Mucosa of descending colon (tissue), 3 donors: ENCODE measurements around the gene ANO4. TPM values are rescaled to one million over a fixed set of nuclear protein-coding genes. Genes with fewer than 3 reads are reported as not detected.
"Not testable (repeated sequence)": the region's sequence is repeated elsewhere in the genome, so short reads cannot be mapped to it uniquely, and the experiment has no call there.

Experiments used
- ATAC-seq: fragments of 200-7000 bp; cut with Tn5 transposase; one replicate; pipeline ENCODE4 v1.9.1; 2020; ENCODE audit warnings: mild to moderate bottlenecking, moderate library complexity
- DNase-seq, 3 donors: peaks; one replicate each; pipeline ENCODE4 v3.0.0-alpha.2; 2020
- H3K36me3 ChIP-seq: fragments of 200-600 bp; one replicate; pipeline ENCODE4 v1.8.0; 2021; ENCODE audit warnings: low read depth, mild to moderate bottlenecking
- H3K4me1 ChIP-seq: fragments of 200-600 bp; one replicate; pipeline ENCODE4 v1.8.0; 2021; ENCODE audit warnings: low read depth, mild to moderate bottlenecking
- H3K4me3 ChIP-seq: fragments of 200-600 bp; one replicate; pipeline ENCODE4 v1.8.0; 2021; ENCODE audit warnings: mild to moderate bottlenecking
- H3K9me3 ChIP-seq: fragments of 200-600 bp; one replicate; pipeline ENCODE4 v1.8.0; 2021; ENCODE audit warnings: mild to moderate bottlenecking
- intact Hi-C, 2 donors: fragments of 100-400 bp; cut with DNase I in 1 of 2; cut with micrococcal nuclease in 1 of 2; formaldehyde crosslinking; loops; one replicate each; pipeline versions ENCODE4 v1.11.0 to v1.11.1; 2022; cut with DNase I, micrococcal nuclease
- total RNA-seq, 3 donors: library from RNA; stranded (reverse); fragmentation: NEBNext Ultra II Directional in 2 of 3; extraction: Animal tissue kit (Norgen Biotek cat#: 25700) in 2 of 3; gene quantifications; one replicate each; pipeline versions ENCODE4 v1.2.1 to v1.2.4, GENCODE V29; 2021 to 2023
- TF ChIP-seq, protein P1 (sequence below): fragments of 200-600 bp; IDR thresholded peaks from one replicate; pipeline ENCODE4 v1.8.0; 2022; ENCODE audit warnings: antibody characterized with exemption, mild to moderate bottlenecking
- donor health status: DM: no; HTN: no; CAD: no; lungs with moderate emphysema.
- donor health status: DM: no; HTN: no; CAD: no.
- donor health status: DM: no; HTN: yes; CAD: no.

Gene ANO4
- total RNA-seq, 3 donors from 2014 or later: 0.13 to 1.9 (median 0.14) TPM

DNA sequence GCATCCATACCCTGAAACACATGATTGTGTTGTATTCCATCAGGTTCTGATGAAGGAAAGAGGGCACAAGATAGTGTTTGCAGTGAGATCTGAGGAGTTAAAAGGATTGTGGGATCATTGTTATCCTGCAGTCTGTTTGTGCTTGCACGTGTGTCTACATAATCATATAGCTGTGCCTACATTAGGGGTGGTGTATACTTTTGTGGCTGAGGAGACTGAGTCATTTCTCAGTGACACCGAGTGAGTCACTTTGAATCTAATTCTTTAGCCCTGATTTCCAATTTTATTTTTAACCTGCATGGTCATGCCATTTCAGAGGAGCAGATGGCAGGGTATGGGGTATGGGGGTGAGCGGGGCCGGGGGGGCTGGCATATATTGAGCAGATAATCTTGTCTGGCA, 133.2 kb downstream of the ANO4 start:
- no peak for ATAC-seq
- H3K9me3 ChIP-seq: no peaks in the 10 kb centered on the region

DNA sequence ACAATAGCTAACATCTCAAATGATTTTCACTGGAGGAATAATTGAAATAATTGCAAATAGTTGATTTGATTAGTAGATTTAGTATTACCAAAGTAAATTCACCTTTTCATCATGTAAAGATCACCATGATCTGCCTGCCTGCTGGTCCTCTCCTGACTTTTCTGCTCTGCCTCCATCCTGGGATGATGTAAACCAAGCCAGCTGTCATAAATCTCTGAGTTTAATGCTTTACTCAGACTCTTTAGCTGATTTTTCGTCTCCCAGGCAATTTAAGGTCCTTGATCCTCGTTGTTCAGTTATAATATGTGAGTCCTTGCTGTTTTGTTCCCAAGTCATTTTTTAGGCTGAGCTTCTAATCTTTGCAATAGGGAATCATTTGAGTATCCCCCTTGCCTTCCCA, 138.0 kb downstream of the ANO4 start:
- TF ChIP-seq, protein P1, sequence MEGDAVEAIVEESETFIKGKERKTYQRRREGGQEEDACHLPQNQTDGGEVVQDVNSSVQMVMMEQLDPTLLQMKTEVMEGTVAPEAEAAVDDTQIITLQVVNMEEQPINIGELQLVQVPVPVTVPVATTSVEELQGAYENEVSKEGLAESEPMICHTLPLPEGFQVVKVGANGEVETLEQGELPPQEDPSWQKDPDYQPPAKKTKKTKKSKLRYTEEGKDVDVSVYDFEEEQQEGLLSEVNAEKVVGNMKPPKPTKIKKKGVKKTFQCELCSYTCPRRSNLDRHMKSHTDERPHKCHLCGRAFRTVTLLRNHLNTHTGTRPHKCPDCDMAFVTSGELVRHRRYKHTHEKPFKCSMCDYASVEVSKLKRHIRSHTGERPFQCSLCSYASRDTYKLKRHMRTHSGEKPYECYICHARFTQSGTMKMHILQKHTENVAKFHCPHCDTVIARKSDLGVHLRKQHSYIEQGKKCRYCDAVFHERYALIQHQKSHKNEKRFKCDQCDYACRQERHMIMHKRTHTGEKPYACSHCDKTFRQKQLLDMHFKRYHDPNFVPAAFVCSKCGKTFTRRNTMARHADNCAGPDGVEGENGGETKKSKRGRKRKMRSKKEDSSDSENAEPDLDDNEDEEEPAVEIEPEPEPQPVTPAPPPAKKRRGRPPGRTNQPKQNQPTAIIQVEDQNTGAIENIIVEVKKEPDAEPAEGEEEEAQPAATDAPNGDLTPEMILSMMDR: no peak
- intact Hi-C loops: no loop called here
- no peak for DNase-seq
- no peak overlapping the region for H3K4me3 ChIP-seq
- H3K4me1 ChIP-seq: no peaks in the 10 kb centered on the region
- H3K36me3 ChIP-seq: no peaks in the 10 kb centered on the region
- H3K9me3 ChIP-seq: no peaks in the 10 kb centered on the region
- ATAC-seq: no peak

More for the DNA sequence above, 133.2 kb downstream of the ANO4 start:
- Histone ChIP-seq H3K4me1 (no peaks in the 10 kb centered on the region), H3K4me3 (no peak overlapping the region), H3K36me3 (no peaks in the 10 kb centered on the region)
- TF ChIP-seq, protein P1: no peak
- intact Hi-C loops: no loop called here
- no peak for DNase-seq

DNA sequence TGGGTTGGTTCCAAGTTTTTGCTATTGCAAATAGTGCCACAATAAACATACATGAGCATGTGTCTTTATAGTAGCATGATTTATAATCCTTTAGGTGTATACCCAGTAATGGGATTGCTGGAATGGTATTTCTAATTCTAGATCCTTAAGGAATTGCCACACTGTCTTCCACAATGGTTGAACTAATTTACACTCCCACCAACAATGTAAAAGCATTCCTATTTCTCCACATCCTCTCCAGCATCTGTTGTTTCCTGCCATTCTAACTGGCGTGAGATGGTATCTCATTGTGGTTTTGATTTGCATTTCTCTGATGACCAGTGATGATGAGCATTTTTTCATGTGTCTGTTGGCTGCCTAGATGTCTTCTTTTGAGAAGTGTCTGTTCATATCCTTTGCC, 139.0 kb downstream of the ANO4 start:
- H3K36me3 ChIP-seq, intact Hi-C loops, H3K9me3 ChIP-seq, H3K4me1 ChIP-seq, ATAC-seq, H3K4me3 ChIP-seq, DNase-seq: not testable (repeated sequence)

DNA sequence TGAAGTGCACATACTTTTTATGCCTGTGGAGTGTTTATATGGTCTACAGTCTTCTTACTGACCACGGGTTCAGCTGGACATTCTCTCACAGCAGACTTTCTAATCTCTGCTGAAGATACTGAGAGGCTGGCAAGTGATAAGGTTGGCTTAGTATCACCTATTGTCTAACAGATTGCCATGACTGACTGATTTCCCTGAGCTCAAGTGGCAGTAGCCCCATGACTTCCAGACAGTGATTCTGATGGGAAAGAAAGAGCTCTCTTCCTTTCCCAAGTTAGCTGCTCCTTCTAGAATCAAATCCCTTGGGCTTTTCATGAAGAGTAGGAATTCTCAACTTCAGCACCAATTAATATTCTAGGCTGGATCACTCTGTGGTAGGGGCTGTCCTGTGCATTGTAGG, 141.4 kb downstream of the ANO4 start:
- intact Hi-C loops: no loop called here
- ATAC-seq: no peak

DNA sequence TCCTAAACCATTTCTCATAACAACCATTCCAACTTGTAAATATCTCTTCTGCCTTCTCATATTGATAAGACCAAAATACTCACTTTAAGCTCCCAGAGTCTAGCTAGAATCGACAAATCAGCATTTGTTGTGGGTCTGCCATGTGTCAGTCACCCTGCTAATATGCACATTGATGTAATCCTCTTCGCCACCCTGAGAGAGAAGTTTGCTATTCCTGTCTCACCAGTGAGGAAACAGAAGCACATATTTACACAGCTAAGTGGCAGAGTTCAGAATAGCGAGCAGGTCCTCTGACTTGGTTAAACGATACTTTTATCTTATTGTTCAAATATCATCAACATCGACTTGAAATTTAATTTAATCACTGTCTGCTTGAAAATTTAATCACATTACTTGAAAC, 142.1 kb downstream of the ANO4 start:
- no peaks in the 10 kb centered on the region for H3K36me3 ChIP-seq
- DNase-seq (no peak), ATAC-seq (no peak)
- H3K4me1 ChIP-seq: no peaks in the 10 kb centered on the region
- no peak overlapping the region for H3K4me3 ChIP-seq
- intact Hi-C loops: no loop called here
- H3K9me3 ChIP-seq: peaks cover 4% of the 10 kb centered on the region
- TF ChIP-seq, protein P1: no peak

More for the DNA sequence above, 141.4 kb downstream of the ANO4 start:
- no peak for DNase-seq
- TF ChIP-seq, protein P1: no peak
- Histone ChIP-seq H3K4me1 (no peaks in the 10 kb centered on the region), H3K9me3 (no peaks in the 10 kb centered on the region), H3K36me3 (no peaks in the 10 kb centered on the region), H3K4me3 (no peak overlapping the region)

DNA sequence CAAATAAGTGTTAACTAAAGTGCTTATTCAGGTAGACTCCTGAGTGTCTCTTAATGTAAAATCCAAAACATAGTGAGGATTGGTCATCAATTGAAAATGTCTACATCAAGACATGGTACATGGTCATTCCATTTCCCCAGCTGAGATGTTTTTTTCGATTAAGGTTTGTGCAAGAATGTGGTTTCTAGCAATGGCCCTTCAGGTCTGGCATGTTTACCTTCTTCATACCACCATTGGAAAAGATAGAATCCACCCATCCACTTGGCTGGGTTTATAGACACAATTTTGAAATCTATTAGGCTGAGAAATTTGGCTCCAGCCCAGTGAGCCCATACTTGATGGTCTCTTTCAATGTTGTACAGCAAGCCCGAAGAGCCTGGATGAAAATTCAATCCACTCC, 145.9 kb downstream of the ANO4 start:
- DNase-seq (no peak), ATAC-seq (no peak)
- intact Hi-C loops: no loop called here
- no peaks in the 10 kb centered on the region for H3K36me3 ChIP-seq
- TF ChIP-seq, protein P1: no peak
- H3K4me1 ChIP-seq: no peaks in the 10 kb centered on the region
- no peak overlapping the region for H3K4me3 ChIP-seq
- H3K9me3 ChIP-seq: peaks cover 4% of the 10 kb centered on the region
